MM.1S (cell line): ENCODE results near the gene GMPR2.

Experiments
- DNase-seq: peaks from one replicate; pipeline ENCODE4 v3.0.0-alpha.2; 2015
- H2AFZ ChIP-seq: fragments of 300-600 bp; sonication (generic); 2 replicates; pipeline ENCODE4 v1.6.0; 2016; ENCODE audit warnings: antibody characterized with exemption, low read length
- H3F3A ChIP-seq: fragments of 300-600 bp; sonication (generic); 2 replicates; pipeline ENCODE4 v1.6.1; 2016; ENCODE audit warnings: mild to moderate bottlenecking, antibody characterized with exemption, low read length, moderate library complexity, mixed read lengths; ENCODE audit not compliant: insufficient read depth
- H3K27ac ChIP-seq: fragments of 300-600 bp; sonication (generic); 2 replicates; pipeline ENCODE4 v1.5.1; 2016; ENCODE audit warnings: mild to moderate bottlenecking, low read length
- H3K27me3 ChIP-seq: fragments of 300-600 bp; sonication (generic); replicated peaks from 2 replicates; pipeline ENCODE4 v1.6.0; 2016; ENCODE audit warnings: low read length; ENCODE audit not compliant: insufficient read depth
- H3K36me3 ChIP-seq: fragments of 300-600 bp; sonication (generic); replicated peaks from 2 replicates; pipeline ENCODE4 v1.6.1; 2016; ENCODE audit warnings: mild to moderate bottlenecking, low read length, mixed read lengths; ENCODE audit not compliant: insufficient read depth
- H3K4me1 ChIP-seq: fragments of 300-600 bp; sonication (generic); 2 replicates; pipeline ENCODE4 v1.6.1; 2016; ENCODE audit warnings: low read length, mixed read lengths
- H3K4me2 ChIP-seq: fragments of 300-600 bp; sonication (generic); 2 replicates; pipeline ENCODE4 v1.6.0; 2016; ENCODE audit warnings: low read depth, low read length
- H3K4me3 ChIP-seq: fragments of 300-600 bp; sonication (generic); 2 replicates; pipeline ENCODE4 v1.5.1; 2016; ENCODE audit warnings: low read length, mixed read lengths
- H3K79me2 ChIP-seq: fragments of 300-600 bp; sonication (generic); 2 replicates; pipeline ENCODE4 v1.6.1; 2016; ENCODE audit warnings: mixed run types, low read length, mixed read lengths
- H3K9ac ChIP-seq: fragments of 300-600 bp; sonication (generic); 2 replicates; pipeline ENCODE4 v1.6.1; 2016; ENCODE audit warnings: low read length, mixed read lengths
- H3K9me2 ChIP-seq: fragments of 300-600 bp; sonication (generic); replicated peaks from 2 replicates; pipeline ENCODE4 v1.6.1; 2016; ENCODE audit warnings: mild to moderate bottlenecking, low read length, mixed read lengths; ENCODE audit not compliant: insufficient read depth
- H3K9me3 ChIP-seq: fragments of 300-600 bp; sonication (generic); replicated peaks from 2 replicates; pipeline ENCODE4 v1.6.1; 2016; ENCODE audit warnings: mild to moderate bottlenecking, low read length, mixed read lengths; ENCODE audit not compliant: insufficient read depth
- H4K20me1 ChIP-seq: fragments of 300-600 bp; sonication (generic); 2 replicates; pipeline ENCODE4 v1.6.1; 2016; ENCODE audit warnings: mild to moderate bottlenecking, low read length, moderate library complexity, mixed read lengths; ENCODE audit not compliant: insufficient read depth
- CTCF ChIP-seq: fragments of 300-600 bp; sonication (generic); IDR thresholded peaks from 2 replicates; pipeline ENCODE4 v1.5.1; 2016; ENCODE audit warnings: antibody characterized with exemption, low read length, mixed read lengths
- EZH2 ChIP-seq: fragments of 300-600 bp; sonication (generic); optimal IDR thresholded peaks from 2 replicates; pipeline ENCODE3; 2017; ENCODE audit warnings: low read depth, mild to moderate bottlenecking, antibody characterized with exemption, low read length, mixed read lengths
- EZH2phosphoT487 ChIP-seq: fragments of 300-600 bp; sonication (generic); IDR thresholded peaks from 2 replicates; pipeline ENCODE4 v1.6.1; 2018; ENCODE audit warnings: antibody characterized with exemption, low read length

The GMPR2 gene

GRCh38 chr14:24284501-24285035, 51.8 kb downstream of the GMPR2 start:
- TF ChIP-seq EZH2 (no peak), CTCF (no peak), EZH2phosphoT487 (no peak)
- no peak overlapping the region for H3K4me2 ChIP-seq
- H3F3A ChIP-seq, result no peaks in the 10 kb centered on the region
- H4K20me1 ChIP-seq, result no peaks in the 10 kb centered on the region
- no peak overlapping the region for H3K27ac ChIP-seq
- no peaks in the 10 kb centered on the region for H3K79me2 ChIP-seq
- no peaks in the 10 kb centered on the region for H3K9me2 ChIP-seq
- no peak overlapping the region for H2AFZ ChIP-seq
- no peak overlapping the region for H3K4me3 ChIP-seq
- no peaks in the 10 kb centered on the region for H3K9me3 ChIP-seq
- no peaks in the 10 kb centered on the region for H3K4me1 ChIP-seq
- H3K36me3 ChIP-seq, result no peaks in the 10 kb centered on the region
- H3K27me3 ChIP-seq, result no peaks in the 10 kb centered on the region
- H3K9ac ChIP-seq, result no peak overlapping the region
- no peak for DNase-seq

- H2AFZ ChIP-seq, result no peak overlapping the region
- TF ChIP-seq EZH2 (no peak), EZH2phosphoT487 (no peak), CTCF (no peak)
Observed at GRCh38 chr14:24285351-24285750, 52.6 kb downstream of the GMPR2 start.

GRCh38 chr14:24286996-24287395, 54.3 kb downstream of the GMPR2 start:
- Histone ChIP-seq H3K4me3 (no peak overlapping the region), H2AFZ (no peak overlapping the region), H3F3A (no peaks in the 10 kb centered on the region), H3K27me3 (no peaks in the 10 kb centered on the region), H3K9me3 (no peaks in the 10 kb centered on the region), H3K27ac (no peak overlapping the region), H3K9ac (no peak overlapping the region), H3K36me3 (no peaks in the 10 kb centered on the region), H4K20me1 (no peaks in the 10 kb centered on the region), H3K4me2 (no peak overlapping the region), H3K9me2 (no peaks in the 10 kb centered on the region), H3K4me1 (no peaks in the 10 kb centered on the region), H3K79me2 (no peaks in the 10 kb centered on the region)
- DNase-seq, result no peak
- no peak for TF ChIP-seq CTCF
- no peak for TF ChIP-seq EZH2
- TF ChIP-seq EZH2phosphoT487, result no peak

More at GRCh38 chr14:24285351-24285750, 52.6 kb downstream of the GMPR2 start:
- H3K27me3 ChIP-seq, result no peaks in the 10 kb centered on the region
- no peaks in the 10 kb centered on the region for H3K9me3 ChIP-seq
- no peaks in the 10 kb centered on the region for H3K4me1 ChIP-seq
- DNase-seq, result no peak
- no peaks in the 10 kb centered on the region for H3K36me3 ChIP-seq
- H3F3A ChIP-seq, result no peaks in the 10 kb centered on the region
- no peaks in the 10 kb centered on the region for H3K9me2 ChIP-seq
- H4K20me1 ChIP-seq, result no peaks in the 10 kb centered on the region
- H3K79me2 ChIP-seq, result no peaks in the 10 kb centered on the region
- no peak overlapping the region for H3K4me2 ChIP-seq
- H3K4me3 ChIP-seq, result no peak overlapping the region
- H3K27ac ChIP-seq, result no peak overlapping the region
- H3K9ac ChIP-seq, result no peak overlapping the region
